Measurements from ENCODE around the gene EPB41L4B.

GRCh38 chr9:109199676-109200075 lies 121.2 kb downstream of the EPB41L4B start:
- TF ChIP-seq EZH2 (IDR thresholded peaks at IDR 0.05; ENCODE audit: borderline replicate concordance, insufficient read depth, low read length, poor library complexity, severe bottlenecking) (no peak), CTCF (IDR thresholded peaks at IDR 0.05; ENCODE audit: poor library complexity, severe bottlenecking) (no peak), TAF1 (IDR thresholded peaks at IDR 0.05; ENCODE audit: low read depth) (no peak), POLR2AphosphoS5 (IDR thresholded peaks at IDR 0.05) (no peak), EP300 (conservative IDR thresholded peaks at IDR 0.05; ENCODE audit: poor library complexity, severe bottlenecking) (no peak)
- TF ChIP-seq, protein P1, sequence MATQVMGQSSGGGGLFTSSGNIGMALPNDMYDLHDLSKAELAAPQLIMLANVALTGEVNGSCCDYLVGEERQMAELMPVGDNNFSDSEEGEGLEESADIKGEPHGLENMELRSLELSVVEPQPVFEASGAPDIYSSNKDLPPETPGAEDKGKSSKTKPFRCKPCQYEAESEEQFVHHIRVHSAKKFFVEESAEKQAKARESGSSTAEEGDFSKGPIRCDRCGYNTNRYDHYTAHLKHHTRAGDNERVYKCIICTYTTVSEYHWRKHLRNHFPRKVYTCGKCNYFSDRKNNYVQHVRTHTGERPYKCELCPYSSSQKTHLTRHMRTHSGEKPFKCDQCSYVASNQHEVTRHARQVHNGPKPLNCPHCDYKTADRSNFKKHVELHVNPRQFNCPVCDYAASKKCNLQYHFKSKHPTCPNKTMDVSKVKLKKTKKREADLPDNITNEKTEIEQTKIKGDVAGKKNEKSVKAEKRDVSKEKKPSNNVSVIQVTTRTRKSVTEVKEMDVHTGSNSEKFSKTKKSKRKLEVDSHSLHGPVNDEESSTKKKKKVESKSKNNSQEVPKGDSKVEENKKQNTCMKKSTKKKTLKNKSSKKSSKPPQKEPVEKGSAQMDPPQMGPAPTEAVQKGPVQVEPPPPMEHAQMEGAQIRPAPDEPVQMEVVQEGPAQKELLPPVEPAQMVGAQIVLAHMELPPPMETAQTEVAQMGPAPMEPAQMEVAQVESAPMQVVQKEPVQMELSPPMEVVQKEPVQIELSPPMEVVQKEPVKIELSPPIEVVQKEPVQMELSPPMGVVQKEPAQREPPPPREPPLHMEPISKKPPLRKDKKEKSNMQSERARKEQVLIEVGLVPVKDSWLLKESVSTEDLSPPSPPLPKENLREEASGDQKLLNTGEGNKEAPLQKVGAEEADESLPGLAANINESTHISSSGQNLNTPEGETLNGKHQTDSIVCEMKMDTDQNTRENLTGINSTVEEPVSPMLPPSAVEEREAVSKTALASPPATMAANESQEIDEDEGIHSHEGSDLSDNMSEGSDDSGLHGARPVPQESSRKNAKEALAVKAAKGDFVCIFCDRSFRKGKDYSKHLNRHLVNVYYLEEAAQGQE (IDR thresholded peaks at IDR 0.05; ENCODE audit: borderline replicate concordance) = no peak

Data from neural cell (in vitro differentiated cells).